Measurements from ENCODE around the gene SMAD7.

The SMAD7 gene

DNA sequence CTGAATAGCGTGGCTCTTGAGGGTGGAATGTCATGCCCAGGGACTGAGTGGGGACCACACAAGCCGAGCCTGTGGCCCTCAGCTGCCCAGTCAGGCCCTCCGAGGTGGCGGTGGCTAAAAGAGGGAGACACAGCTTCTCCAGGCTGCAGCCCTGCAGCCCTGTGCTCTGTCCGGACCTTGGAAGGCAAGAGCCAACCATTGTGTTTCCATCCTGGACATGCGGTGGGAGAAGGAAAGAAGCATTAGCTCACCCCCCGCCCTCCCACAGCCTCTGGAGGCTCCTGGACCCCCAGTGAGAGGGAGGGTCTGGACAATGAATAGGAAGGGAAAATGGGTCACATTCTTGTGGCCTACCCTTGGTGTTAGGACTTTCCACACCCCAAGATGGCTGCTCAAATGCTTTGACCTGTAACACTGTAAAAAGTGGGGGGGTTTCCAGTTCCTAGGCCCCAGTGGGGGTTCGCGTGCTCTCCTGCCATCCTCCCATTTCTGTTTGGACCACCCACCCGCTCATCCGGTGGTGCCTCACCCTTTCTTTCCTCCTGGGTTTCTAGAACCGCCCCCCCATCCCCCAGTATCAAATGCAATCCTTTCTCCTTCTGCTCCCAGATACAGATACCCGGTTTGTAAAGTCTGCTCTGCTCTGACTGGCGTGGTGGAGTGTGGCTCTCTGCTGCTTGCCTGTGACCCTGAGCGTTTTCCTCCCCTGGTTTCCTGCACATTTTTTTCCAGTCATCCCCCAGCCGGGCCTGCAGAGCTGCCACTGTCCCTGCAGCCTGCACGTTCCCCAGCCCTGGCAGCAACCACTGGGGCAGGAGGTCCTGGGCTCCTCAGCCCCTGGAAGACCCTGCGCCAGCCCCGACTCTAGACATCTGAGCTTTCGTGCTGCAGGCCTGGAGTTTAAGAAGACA lies 36.3 kb upstream of the SMAD7 start:
- DNase-seq (ENCODE audit: low read depth) = no peak

DNA sequence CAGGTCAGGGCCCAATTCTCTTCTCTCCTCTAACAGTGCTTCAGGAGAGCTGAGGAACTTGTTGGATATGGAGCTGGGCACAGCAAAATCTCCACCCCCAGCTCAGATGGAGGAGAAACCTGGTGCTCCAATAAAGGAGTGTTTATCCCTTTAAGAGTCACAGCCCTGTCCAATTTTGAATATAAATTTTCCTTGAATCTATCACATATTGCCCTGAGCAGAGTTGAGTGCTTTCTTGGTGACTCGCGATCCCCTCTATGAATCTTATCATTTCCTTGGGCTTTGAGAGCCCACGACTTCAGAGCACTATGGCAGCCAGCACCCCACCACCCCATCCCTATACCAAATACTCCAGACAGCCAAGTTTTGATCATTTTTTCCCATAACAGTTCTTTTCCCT lies 34.4 kb upstream of the SMAD7 start:
- DNase-seq (ENCODE audit: low read depth) = no peak

DNA sequence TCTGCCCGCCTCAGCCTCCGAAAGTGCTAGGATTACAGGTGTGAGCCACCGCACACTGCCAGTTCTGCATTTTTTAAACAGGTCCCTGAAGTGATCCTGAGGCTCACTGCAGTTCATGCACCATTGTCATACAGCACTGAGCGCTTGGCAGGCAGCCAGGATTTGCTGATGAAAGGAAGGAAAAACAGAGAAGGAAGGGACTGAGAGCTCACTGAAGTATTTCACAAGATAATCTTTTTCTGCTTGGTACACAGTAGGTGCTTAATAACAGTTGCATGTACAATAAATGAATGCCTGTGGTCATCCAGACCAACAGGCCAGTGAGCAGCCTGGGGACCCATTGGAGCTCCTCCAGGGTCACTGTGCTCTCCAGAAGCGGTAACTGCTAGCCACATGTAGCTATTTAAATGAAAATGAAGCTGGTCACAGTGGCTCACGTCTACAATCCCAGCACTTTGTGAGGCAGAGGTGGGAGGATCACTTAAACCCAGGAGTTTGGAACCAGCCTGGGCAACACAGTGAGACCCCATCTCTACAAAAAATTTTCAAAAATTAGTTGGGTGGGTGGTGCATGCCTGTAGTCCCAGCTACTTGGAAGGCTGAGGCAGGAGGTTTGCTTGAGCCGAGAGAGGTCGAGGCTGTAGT lies 33.1 kb upstream of the SMAD7 start:
- DNase-seq (ENCODE audit: low read depth) = no peak

DNA sequence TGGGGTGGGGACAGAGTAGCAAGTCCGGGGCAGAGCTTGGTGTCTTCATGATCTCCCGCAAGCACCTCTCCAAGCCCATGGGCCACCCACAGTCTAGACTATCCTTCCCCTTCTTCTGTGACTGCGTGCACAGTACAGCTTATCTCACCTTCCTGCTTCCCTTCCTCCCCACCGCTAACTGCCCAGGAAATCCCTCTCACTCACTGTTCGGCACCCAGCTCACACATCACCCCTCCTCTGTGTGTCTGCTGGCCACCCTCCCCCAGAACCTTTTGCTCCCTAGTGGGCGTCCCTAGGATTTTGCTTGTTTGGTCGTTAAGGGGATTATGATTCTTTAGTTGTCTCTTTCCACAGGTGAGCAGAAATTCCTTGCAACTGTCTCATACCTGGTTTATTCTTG lies 31.5 kb upstream of the SMAD7 start:
- no peak for DNase-seq (ENCODE audit: low read depth)

DNA sequence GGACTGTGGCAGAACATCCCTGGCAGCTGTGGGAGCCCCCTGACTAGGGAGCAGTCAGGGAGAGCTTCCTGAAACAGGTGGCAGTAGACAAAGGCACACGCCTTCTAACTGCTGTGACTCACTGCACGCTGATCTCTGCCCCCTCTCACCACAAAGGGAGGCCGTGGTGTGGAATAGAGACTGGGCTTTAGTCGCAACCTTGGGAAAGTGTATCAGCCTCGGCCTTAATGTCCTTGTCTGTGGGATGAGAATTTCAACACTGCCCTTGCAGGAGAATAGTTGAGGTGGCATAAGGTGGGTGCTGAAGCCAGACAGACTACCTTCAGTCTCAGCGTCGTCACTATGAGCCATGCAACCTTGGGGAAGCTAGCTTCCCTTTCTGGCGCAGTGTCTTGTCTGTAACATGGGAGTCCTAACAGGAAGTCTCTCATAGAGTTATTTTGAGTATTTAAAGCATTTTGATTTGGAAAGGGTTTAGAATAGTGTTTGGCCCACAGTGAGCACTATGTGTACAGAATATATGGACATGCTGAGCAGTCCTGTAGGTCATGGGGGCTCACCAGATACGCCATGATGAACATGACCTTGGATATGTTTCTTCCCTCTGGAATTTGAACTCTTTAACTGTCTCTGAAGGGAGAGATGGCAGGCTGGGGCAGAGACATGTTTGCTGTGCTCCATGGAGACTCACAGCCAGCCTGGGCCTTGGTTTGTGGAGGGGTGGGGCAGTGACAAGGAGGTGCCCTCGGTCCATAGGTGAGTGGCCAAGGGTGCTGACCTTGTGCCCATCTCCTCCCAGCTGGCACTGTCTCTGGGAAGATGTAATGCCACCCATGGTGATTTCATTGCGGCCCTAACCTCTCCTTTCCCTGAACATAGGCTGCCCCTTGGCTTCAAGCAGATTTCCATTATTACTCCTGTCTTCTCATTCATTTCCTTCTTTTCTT lies 29.5 kb upstream of the SMAD7 start:
- no peak for DNase-seq (ENCODE audit: low read depth)

DNA sequence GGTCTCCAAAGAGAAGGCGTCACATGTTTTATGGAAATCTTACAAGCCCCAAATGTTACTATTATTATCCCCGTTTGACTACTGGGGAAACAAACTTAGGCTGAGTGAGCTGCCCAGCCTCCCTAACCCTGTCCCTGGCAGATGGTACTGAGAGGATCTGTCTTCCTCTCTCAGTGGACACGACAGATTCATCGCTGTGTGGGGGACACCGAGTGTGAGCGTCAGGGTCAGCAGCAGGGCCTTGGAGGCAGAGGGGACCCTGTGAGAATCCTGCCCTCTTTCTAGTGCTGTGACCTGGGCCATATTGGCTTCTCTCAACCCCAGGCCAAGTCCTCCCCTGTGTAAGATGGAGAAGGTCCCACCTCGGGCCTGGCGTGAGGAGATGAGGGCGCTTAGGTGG lies 27.1 kb upstream of the SMAD7 start:
- DNase-seq (ENCODE audit: low read depth) = no peak

DNA sequence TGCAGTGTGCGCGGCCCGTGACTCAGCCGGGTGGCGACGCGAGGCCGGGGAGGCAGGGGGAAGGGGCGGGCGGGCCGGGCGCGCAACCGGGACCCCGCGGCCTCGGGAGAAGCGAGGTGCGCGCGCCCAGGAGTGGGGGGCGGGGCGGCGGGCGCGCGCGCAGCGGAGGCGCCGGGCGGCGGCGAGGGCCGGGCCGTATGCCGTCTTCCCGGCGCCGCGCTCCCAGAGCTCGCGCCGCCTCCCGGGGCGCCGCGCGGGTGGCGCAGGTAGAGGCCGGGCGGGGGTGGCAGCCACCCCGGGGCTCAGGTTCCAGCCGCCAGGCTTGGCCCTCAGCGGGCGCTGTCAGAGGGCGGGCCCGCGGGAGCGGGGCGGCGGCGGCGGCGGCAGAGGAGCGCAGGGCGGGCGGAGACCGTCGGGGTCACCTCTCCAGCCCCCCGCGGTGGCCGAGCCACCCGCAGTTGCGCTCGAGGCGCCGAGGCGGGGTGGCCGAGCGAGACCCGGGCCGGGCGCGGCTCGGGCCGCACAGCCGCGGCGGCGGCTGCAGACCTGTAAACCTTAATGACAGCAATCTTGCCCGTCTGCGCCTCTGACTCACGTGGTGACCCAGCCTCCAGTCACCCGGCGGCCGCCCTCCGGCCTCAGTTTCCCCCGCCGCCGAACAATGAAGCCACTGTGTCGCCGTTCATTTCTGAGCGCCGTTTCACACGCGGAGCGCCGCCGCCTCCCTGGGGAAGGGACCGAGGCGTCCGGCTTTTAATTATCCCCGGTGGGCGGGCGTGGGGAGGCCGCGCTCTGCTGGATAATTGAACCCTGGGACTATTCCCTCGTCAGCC lies 25.3 kb upstream of the SMAD7 start:
- peak; percentile 30 for DNase-seq (ENCODE audit: low read depth)

DNA sequence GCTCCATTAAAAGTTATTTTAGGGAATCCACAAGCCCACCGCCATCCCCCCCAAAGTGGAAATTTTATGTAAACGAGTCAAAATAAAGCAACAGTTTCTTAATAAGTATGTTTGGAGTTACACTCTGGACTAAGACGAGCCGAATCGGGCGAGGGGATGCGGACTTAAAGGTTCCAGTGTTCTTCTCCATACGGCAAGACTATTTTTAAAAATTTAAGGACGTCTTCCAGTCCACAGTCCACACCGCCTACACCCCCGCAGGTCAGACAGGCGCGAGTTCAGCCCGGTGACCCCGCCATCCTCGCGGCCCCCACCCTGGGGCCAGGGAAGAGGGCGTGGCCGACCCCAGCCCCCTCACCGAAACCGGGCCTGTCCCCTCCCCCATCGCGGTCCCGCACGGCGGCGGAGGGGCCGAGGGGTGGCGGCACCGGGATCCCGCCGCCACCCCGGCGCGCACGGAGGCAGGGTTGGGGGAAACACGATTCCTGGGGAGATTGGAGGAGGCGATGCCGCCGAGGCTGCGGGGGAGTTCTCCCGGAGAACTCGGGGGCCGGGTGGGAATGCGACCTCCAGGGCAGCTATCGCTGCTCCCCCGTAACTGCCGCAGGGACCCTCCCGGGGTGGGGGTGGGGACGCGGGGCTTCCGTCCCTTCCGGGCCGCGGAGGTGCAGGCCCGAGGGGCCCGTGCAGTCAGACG lies 24.5 kb upstream of the SMAD7 start:
- DNase-seq (ENCODE audit: low read depth) = no peak

DNA sequence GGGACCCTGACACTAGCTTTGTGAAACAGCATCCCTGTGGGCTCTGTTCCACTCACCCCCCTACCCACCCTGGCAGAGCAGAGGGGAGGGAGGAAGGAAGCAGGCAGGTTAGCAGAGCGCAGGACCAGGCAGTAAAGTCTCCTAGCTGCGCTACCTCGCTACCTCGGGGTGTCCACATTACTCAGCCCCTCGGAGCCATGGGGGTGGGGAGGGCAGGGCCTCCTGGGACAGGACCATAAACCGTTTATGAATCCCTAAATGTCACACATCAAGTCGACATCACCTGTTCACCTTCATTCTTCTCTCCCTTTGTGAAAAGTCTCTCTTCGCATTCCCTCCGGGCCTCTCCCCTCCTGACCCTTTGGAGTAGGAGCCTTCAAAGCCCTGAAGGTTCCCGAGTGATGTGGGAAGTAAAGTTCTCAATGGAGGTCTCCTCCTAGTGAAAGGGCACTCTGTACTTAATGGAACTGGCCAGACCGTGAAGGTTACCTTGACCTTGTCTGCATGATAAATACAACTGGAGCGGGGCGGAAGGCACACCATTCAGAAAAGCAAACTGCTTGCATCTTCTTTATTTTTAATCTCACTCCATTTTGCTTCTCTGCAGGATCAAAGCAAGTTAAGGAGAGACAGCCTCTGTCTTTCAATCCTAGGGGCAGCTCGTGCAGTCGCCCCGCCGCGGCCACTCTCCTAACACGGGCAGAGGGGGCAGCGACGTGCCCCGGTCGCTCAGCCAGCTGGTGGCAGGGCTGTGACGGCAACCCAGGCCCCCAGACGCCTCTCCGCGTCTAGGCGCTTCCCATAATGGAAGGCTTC lies 23.7 kb upstream of the SMAD7 start:
- no peak for DNase-seq (ENCODE audit: low read depth)

DNA sequence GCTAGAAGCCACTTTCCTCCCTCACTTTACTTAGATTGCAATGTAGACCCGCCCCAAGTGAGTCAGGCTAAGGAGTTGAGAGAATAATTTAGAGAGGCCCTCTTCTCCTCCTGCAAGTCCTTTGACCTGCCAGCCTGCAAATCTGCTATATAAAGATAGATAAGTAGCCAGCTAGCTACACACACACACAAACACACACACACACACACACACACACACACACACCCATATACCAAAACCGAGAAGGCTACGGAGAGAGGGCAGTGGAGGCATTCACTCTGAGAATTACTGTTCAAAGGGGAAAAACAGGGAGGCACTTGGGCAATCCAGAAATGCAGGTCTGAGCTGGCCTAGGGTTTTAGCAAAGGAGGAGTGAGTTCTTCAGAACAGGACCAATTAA lies 23.0 kb upstream of the SMAD7 start:
- no peak for DNase-seq (ENCODE audit: low read depth)

DNA sequence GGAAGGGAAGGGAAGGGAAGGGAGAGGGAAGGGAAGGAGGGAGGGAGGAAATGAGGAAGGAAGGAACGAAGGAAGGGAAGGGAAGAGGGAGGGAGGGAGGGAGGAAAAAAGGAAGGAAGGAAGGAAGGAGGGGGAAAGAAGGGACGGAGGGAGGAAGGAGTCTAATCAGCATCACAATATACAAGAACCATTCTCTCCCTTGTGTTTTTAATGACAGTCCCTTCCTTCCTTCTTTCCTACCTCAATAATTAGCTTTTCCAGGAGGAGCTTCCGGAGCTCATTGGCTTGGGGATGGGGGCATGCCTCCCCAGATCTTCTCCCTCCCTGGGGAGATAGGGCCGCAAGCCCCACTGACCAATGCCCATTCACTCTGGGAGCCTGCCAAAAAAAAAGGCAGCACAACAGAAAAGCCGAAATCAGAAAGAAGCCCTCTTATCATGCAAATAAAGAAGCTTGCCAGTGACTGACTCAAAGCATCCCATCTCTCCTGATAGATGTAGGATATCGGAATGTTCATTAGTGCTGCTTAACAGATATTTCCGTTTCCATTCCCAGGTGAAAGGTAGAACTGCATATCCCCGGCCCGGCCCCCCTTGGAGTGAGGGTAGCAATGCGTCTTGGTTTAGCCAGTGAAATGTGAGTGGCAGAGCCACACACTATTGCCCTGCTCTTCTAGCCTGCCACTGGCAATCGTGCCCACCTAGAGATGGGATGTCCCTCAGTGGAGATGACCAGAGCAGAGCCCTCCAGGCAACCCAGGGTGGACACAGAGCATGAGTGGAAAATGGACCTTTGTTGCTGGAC lies 17.8 kb upstream of the SMAD7 start:
- no peak for DNase-seq (ENCODE audit: low read depth)

DNA sequence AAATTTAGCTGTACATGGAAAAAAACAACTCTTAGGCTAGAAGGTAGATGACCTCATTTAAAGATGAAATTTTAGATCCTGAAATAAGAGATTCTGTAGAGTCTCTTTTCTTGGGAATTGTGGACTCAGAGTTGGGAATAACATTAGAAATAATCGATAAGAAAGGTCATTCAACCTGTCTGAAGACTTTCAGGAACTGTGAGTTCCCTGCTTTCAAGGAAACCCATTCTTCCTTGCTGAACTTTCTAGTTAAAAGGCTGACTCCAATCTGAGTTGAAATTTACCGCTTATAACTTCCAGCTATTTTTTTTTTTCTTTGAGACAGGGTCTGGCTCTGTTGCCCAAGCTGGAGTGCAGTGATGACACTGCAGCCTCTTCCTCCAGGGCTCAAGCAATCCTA lies 16.8 kb upstream of the SMAD7 start:
- no peak for DNase-seq (ENCODE audit: low read depth)

DNA sequence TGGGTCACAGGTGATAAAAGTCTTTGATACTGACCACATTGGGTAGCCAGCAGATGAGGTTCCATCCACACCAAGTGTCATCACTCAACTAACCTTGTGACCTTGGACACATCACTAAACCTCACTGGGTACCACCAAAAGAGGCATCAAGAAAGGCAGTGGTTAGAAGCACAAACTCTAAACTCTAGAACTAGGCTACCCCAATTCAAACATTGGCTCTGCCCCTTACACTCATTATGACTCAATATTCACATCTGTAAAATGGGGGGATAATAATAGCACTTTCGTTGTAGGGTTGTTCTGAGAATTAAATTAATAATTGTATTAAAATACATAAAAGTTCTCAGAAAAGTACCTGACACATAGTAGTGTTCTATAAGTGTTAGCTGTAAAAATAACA lies 15.8 kb upstream of the SMAD7 start:
- DNase-seq (ENCODE audit: low read depth) = no peak

DNA sequence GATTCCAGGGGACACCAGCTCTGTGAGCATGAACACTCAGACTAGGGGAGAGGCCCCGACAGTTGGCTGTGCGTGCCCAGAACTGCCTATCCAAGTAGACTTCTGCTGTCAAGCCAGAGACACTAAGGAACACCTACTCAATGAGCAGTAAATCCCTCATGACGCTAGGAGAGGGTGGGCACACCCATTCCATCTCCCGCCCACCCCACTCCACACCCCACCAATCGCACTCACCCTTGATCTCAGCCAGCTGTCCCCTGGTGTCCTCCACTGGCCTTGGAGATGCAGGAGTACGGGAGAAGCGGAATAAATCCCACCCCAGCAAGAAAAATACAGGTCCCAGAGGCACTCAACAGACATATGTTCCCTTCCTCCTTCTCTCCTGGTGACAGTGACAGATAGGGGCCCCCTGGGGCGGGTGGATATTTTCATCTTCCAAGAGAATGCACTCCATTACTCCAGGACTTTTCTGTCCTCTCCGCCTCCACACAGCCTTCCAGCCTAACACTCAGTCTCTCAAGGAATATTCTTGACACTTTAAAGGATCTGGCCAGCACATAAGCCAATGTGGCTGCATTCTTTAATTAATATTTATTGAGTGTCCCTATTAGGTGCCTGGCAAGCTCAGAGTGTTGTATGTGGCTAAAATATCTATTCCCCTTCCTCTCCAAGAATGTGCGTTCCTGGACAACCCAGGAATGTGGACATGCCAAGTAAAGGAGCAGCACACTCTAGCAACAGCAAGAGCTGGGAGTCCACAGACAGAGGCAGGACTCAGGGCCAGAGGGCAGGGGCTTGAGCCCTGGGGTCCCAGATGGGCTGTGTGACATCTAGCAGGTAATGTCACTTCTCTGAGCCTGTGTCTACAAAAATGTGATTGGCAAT lies 13.1 kb upstream of the SMAD7 start:
- no peak for DNase-seq (ENCODE audit: low read depth)

DNA sequence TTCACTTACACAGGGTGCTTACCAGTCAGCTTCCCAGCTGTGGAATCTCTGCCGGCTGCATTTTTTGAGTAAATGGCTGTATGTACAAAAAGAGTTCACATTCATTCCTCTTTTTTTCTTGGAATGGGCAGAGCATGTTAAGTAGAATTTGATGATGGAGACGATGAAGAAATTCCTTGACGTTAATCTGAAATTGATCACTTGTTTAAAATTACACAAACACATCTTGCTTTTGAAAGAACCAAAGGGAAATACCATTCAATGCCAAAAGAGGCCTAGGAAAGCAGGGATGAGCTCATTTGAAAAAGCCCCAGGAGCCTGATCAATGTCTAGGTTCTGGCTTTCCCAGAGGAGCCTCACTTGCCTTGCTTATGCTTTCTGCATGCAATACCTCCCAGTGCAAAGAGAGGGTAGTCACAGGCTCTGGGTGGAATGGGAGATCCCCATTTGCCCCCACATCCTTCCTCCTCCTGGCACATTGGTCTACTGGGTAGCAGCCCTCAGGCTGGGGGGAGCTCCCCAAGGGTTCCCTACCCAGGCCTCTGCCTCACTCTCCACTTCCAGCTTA lies 12.3 kb upstream of the SMAD7 start:
- DNase-seq (ENCODE audit: low read depth) = no peak

DNA sequence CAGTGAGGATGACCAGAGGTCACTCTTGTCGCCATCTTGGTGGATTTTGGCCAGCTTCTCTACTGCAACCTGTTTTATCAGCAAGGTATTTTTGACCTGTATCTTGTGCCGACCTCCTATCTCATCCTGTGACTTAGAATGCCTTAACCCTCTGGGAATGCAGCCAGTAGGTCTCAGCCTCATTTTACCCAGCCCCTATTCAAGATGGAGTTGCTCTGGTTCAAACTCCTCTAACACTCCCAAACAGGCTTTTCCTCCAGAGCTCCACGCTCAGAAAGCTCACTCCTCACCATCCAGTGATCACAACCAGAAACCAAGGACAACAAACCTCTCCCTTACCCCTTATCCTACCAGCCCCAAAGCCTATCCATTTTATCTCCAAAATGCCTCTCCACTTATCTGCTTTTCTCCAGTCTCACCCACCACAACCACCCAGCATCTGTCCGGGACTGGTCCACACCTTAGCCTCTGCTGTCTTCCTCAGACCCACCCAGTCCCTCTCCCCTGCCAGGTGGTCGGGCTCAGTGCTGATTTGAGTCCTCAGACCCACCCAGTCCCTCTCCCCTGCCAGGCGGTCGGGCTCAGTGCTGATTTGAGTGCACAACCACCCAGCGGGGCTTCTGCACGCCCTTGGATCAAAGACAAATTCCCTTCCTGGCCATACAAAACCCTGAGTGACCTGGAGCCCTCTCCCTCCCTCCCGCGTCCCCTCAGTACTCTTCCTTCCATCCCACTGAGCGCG lies 11.7 kb upstream of the SMAD7 start:
- DNase-seq (ENCODE audit: low read depth) = no peak

DNA sequence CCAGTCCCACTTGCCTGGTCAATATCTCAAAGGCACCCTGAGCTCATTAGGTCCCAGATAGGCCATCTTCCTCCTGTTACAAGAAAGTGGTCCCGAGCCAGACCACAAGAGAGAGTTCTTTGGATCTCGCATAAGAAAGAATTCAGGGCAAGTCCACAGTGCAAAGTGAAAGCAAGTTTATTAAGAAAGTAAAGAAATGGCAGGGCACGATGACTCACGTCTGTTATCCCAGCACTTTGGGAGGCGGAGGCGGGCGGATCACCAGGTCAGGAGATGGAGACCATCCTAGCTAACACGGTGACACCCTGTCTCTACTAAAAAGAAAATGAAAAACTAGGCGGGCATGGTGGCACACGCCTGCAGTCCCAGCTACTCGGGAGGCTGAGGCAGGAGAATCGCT lies 10.8 kb upstream of the SMAD7 start:
- no peak for DNase-seq (ENCODE audit: low read depth)
